ENCODE data around the gene IGLL5. TPM values are rescaled to one million over a fixed set of nuclear protein-coding genes. Genes with fewer than 3 reads are reported as not detected.
A peak's percentile ranks its signal among the peaks of the same experiment; 100 is the strongest.

The IGLL5 gene
- total and polyA plus RNA-seq, 2 experiments from 2014 or later: not detected

- Histone ChIP-seq H3K36me3 (no peaks in the 10 kb centered on the region), H3K4me3 (no peak overlapping the region), H3K4me1 (ENCODE audit: low read depth) (no peaks in the 10 kb centered on the region), H3K27ac (no peak overlapping the region), H3K27me3 (no peaks in the 10 kb centered on the region), H3K9me3 (ENCODE audit: low read depth) (no peaks in the 10 kb centered on the region)
- no peak for DNase-seq (ENCODE audit: low read depth in 1 of 2, low spot score in 1 of 2)
- no peak for TF ChIP-seq CTCF (IDR thresholded peaks at IDR 0.05; ENCODE audit: low read depth, low read length)
These were observed 53.5 kb downstream of the IGLL5 start for GRCh38 chr22:22940961-22941605.

- no peak for TF ChIP-seq CTCF (IDR thresholded peaks at IDR 0.05; ENCODE audit: low read depth, low read length)
- no peaks in the 10 kb centered on the region for H3K9me3 ChIP-seq (ENCODE audit: low read depth)
- no peaks in the 10 kb centered on the region for H3K36me3 ChIP-seq
- no peaks in the 10 kb centered on the region for H3K4me1 ChIP-seq (ENCODE audit: low read depth)
- no peak overlapping the region for H3K27ac ChIP-seq
- no peak overlapping the region for H3K4me3 ChIP-seq
- DNase-seq (ENCODE audit: low read depth in 1 of 2, low spot score in 1 of 2): no peak
- no peaks in the 10 kb centered on the region for H3K27me3 ChIP-seq
These were observed 54.4 kb downstream of the IGLL5 start for GRCh38 chr22:22941831-22942510.

- DNase-seq (ENCODE audit: low read depth in 1 of 2, low spot score in 1 of 2): peak in 1 of 2 donors; percentile 70
- Histone ChIP-seq H3K27me3 (no peaks in the 10 kb centered on the region), H3K36me3 (no peaks in the 10 kb centered on the region), H3K4me1 (ENCODE audit: low read depth) (no peaks in the 10 kb centered on the region), H3K4me3 (no peak overlapping the region), H3K9me3 (ENCODE audit: low read depth) (no peaks in the 10 kb centered on the region), H3K27ac (no peak overlapping the region)
- TF ChIP-seq CTCF (IDR thresholded peaks at IDR 0.05; ENCODE audit: low read depth, low read length): peak; percentile 82
These were observed 55.1 kb downstream of the IGLL5 start for GRCh38 chr22:22942511-22943329.

- H3K9me3 ChIP-seq (ENCODE audit: low read depth): no peaks in the 10 kb centered on the region
- no peaks in the 10 kb centered on the region for H3K4me1 ChIP-seq (ENCODE audit: low read depth)
- H3K36me3 ChIP-seq: no peaks in the 10 kb centered on the region
- no peak for DNase-seq (ENCODE audit: low read depth in 1 of 2, low spot score in 1 of 2)
- no peak overlapping the region for H3K4me3 ChIP-seq
- no peak for TF ChIP-seq CTCF (IDR thresholded peaks at IDR 0.05; ENCODE audit: low read depth, low read length)
- no peaks in the 10 kb centered on the region for H3K27me3 ChIP-seq
- no peak overlapping the region for H3K27ac ChIP-seq
These were observed 56.1 kb downstream of the IGLL5 start for GRCh38 chr22:22943521-22944267.

- no peak for DNase-seq (ENCODE audit: low read depth in 1 of 2, low spot score in 1 of 2)
- no peaks in the 10 kb centered on the region for H3K36me3 ChIP-seq
- TF ChIP-seq CTCF (IDR thresholded peaks at IDR 0.05; ENCODE audit: low read depth, low read length): no peak
- H3K9me3 ChIP-seq (ENCODE audit: low read depth): no peaks in the 10 kb centered on the region
- no peak overlapping the region for H3K27ac ChIP-seq
- no peak overlapping the region for H3K4me3 ChIP-seq
- H3K4me1 ChIP-seq (ENCODE audit: low read depth): no peaks in the 10 kb centered on the region
- no peaks in the 10 kb centered on the region for H3K27me3 ChIP-seq
These were observed 56.8 kb downstream of the IGLL5 start for GRCh38 chr22:22944268-22944985.
